DOHH2 (cell line): Measurements from ENCODE around the gene DCDC2C.

Experiments used
- H3F3A ChIP-seq: fragments of 200-600 bp; sonication (generic), shearing (Covaris generic); 2 replicates; pipeline ENCODE4 v1.6.0; 2016; ENCODE audit warnings: antibody characterized with exemption, mild to moderate bottlenecking; ENCODE audit not compliant: control insufficient read depth, insufficient read depth
- H3K27ac ChIP-seq: fragments of 200-600 bp; sonication (generic); 2 replicates; pipeline ENCODE4 v1.5.1; 2014; ENCODE audit warnings: low read depth, mild to moderate bottlenecking, low read length, moderate library complexity
- H3K27me3 ChIP-seq: fragments of 200-600 bp; sonication (generic); 2 replicates; pipeline ENCODE4 v1.6.1; 2014; ENCODE audit warnings: mild to moderate bottlenecking, low read length, mixed read lengths; ENCODE audit not compliant: control insufficient read depth
- H3K36me3 ChIP-seq: fragments of 200-600 bp; sonication (generic); 2 replicates; pipeline ENCODE4 v1.6.1; 2014; ENCODE audit warnings: mild to moderate bottlenecking, low read length, moderate library complexity, mixed read lengths; ENCODE audit not compliant: control insufficient read depth
- H3K4me1 ChIP-seq: fragments of 200-600 bp; sonication (generic); 2 replicates; pipeline ENCODE4 v1.6.1; 2014; ENCODE audit warnings: mild to moderate bottlenecking, low read length, mixed read lengths; ENCODE audit not compliant: control insufficient read depth
- H3K4me2 ChIP-seq: fragments of 200-600 bp; sonication (generic); 2 replicates; pipeline ENCODE4 v1.6.0; 2014; ENCODE audit warnings: mild to moderate bottlenecking, low read length, moderate library complexity
- H3K4me3 ChIP-seq: fragments of 200-600 bp; sonication (generic); 2 replicates; pipeline ENCODE4 v1.5.1; 2014; ENCODE audit warnings: mild to moderate bottlenecking, low read length, mixed read lengths
- H3K79me2 ChIP-seq: fragments of 200-600 bp; sonication (generic); 2 replicates; pipeline ENCODE4 v1.6.1; 2014; ENCODE audit warnings: mild to moderate bottlenecking, low read length, mixed read lengths; ENCODE audit not compliant: control insufficient read depth
- H3K9me2 ChIP-seq: fragments of 200-600 bp; sonication (generic); replicated peaks from 2 replicates; pipeline ENCODE4 v1.6.1; 2014; ENCODE audit warnings: mild to moderate bottlenecking, low read length, mixed read lengths; ENCODE audit not compliant: control insufficient read depth
- H3K9me3 ChIP-seq: fragments of 200-600 bp; sonication (generic); 2 replicates; pipeline ENCODE4 v1.6.1; 2014; ENCODE audit warnings: antibody characterized with exemption, low read length, mixed read lengths; ENCODE audit not compliant: control insufficient read depth, insufficient read depth
- H4K20me1 ChIP-seq: fragments of 200-600 bp; sonication (generic); 2 replicates; pipeline ENCODE4 v1.6.0; 2014; ENCODE audit warnings: low read depth, mild to moderate bottlenecking, antibody characterized with exemption, low read length, moderate library complexity; ENCODE audit not compliant: control insufficient read depth, insufficient read depth
- EZH2phosphoT487 ChIP-seq: fragments of 200-600 bp; sonication (generic); IDR thresholded peaks from 2 replicates; pipeline ENCODE4 v1.6.1; 2017; ENCODE audit warnings: borderline replicate concordance, mild to moderate bottlenecking, antibody characterized with exemption, low read length, moderate library complexity, mixed read lengths
- TF ChIP-seq, protein P1 (sequence below): fragments of 200-600 bp; sonication (generic); IDR thresholded peaks from one replicate; pipeline ENCODE4 v1.5.1; 2014; ENCODE audit warnings: antibody characterized with exemption, mild to moderate bottlenecking, low read depth, low read length; ENCODE audit not compliant: poor library complexity, severe bottlenecking

The DCDC2C gene

GRCh38 chr2:3709225-3709624, 5.8 kb downstream of the DCDC2C start:
- peaks cover 5% of the 10 kb centered on the region; the same call in 1 of the 2 replicates for H3K27me3 ChIP-seq
- no peaks in the 10 kb centered on the region for H3F3A ChIP-seq
- H3K9me3 ChIP-seq = no peaks in the 10 kb centered on the region
- no peak overlapping the region for H3K27ac ChIP-seq
- H4K20me1 ChIP-seq = no peaks in the 10 kb centered on the region
- TF ChIP-seq, protein P1, sequence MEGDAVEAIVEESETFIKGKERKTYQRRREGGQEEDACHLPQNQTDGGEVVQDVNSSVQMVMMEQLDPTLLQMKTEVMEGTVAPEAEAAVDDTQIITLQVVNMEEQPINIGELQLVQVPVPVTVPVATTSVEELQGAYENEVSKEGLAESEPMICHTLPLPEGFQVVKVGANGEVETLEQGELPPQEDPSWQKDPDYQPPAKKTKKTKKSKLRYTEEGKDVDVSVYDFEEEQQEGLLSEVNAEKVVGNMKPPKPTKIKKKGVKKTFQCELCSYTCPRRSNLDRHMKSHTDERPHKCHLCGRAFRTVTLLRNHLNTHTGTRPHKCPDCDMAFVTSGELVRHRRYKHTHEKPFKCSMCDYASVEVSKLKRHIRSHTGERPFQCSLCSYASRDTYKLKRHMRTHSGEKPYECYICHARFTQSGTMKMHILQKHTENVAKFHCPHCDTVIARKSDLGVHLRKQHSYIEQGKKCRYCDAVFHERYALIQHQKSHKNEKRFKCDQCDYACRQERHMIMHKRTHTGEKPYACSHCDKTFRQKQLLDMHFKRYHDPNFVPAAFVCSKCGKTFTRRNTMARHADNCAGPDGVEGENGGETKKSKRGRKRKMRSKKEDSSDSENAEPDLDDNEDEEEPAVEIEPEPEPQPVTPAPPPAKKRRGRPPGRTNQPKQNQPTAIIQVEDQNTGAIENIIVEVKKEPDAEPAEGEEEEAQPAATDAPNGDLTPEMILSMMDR = no peak
- TF ChIP-seq EZH2phosphoT487 = no peak
- H3K4me1 ChIP-seq = no peaks in the 10 kb centered on the region
- H3K9me2 ChIP-seq = no peaks in the 10 kb centered on the region
- no peaks in the 10 kb centered on the region for H3K79me2 ChIP-seq
- no peaks in the 10 kb centered on the region for H3K36me3 ChIP-seq
- no peak overlapping the region for H3K4me2 ChIP-seq
- H3K4me3 ChIP-seq = no peak overlapping the region

DNA sequence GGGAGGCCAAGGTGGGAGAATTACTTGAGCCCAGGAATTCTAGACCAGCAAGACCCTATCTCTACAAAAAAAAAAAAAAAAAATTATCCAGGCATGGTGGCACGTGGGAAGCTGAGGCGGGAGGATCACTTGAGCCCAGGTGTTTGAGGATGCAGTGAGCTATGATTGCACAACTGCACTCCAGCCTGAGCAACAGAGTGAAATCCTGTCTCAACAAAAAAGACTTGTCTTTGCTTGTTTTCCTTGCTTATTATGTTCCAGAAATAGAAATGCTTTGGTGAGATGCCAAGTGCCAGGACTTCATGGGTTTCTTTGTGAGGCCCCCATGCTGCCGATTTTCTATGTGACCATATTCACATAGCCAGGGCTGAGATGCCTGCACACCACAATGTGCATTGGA, 9.0 kb downstream of the DCDC2C start:
- Histone ChIP-seq H3K9me2 (no peaks in the 10 kb centered on the region), H3F3A (no peaks in the 10 kb centered on the region), H3K4me1 (no peaks in the 10 kb centered on the region), H3K4me2 (no peak overlapping the region), H3K27ac (no peak overlapping the region), H3K9me3 (no peaks in the 10 kb centered on the region), H3K36me3 (no peaks in the 10 kb centered on the region), H3K4me3 (no peak overlapping the region), H3K79me2 (no peaks in the 10 kb centered on the region), H3K27me3 (0 out of 2 replicates have a peak, but pooled peaks cover 2% of the 10 kb centered on the region), H4K20me1 (no peaks in the 10 kb centered on the region)
- TF ChIP-seq, protein P1 = no peak
- TF ChIP-seq EZH2phosphoT487 = no peak

- Histone ChIP-seq H3K4me3 (no peak overlapping the region), H3K36me3 (no peaks in the 10 kb centered on the region), H3K4me2 (no peak overlapping the region), H3K4me1 (no peaks in the 10 kb centered on the region), H3K9me3 (no peaks in the 10 kb centered on the region), H3F3A (no peaks in the 10 kb centered on the region), H3K27me3 (no peaks in the 10 kb centered on the region), H3K79me2 (no peaks in the 10 kb centered on the region), H4K20me1 (no peaks in the 10 kb centered on the region), H3K27ac (no peak overlapping the region), H3K9me2 (no peaks in the 10 kb centered on the region)
- no peak for TF ChIP-seq EZH2phosphoT487
- TF ChIP-seq, protein P1 = no peak
Observed at GRCh38 chr2:3712831-3713503, 9.6 kb downstream of the DCDC2C start.
